H1 (cell line): ENCODE results near the gene CYGB. TPM values are rescaled to one million over a fixed set of nuclear protein-coding genes. Genes with fewer than 3 reads are reported as not detected.
A peak's percentile ranks its signal among the peaks of the same experiment; 100 is the strongest.

Experiments used
- CTCF ChIA-PET: fragments of 300-600 bp; sonication (Branson Sonifier 250); formaldehyde crosslinking; loops from one replicate; lab custom pipeline; 2021; ENCODE audit not compliant: partially characterized antibody; lab: Charles Lee
- POLR2A ChIA-PET: fragments of 300-600 bp; sonication (Branson Sonifier 250); formaldehyde crosslinking; loops from one replicate; lab custom pipeline; 2021; ENCODE audit warnings: inconsistent platforms; ENCODE audit not compliant: partially characterized antibody; lab: Charles Lee
- DNase-seq, 2 experiments: peaks; one replicate each; pipeline versions ENCODE4 v3.0.0 to v3.0.0-alpha.2; 2010 to 2022; ENCODE audit warnings: low spot score in 2 of 2, low read depth in 1 of 2, mixed read lengths in 1 of 2
- FAIRE-seq: peaks from 2 replicates; lab custom pipeline; 2011; peaks lifted over from hg19 to GRCh38; lab: Jason Lieb, UNC
- H2AFZ ChIP-seq: 2 replicates; pipeline ENCODE4 v1.8.1; 2012; ENCODE audit warnings: low read length, inconsistent platforms
- H2AK5ac ChIP-seq: 2 replicates; pipeline ENCODE4 v1.6.1; 2013; ENCODE audit warnings: low read depth, low read length
- H2BK120ac ChIP-seq: replicated peaks from 2 replicates; pipeline ENCODE3; 2013; ENCODE audit warnings: low read depth, low read length, inconsistent platforms
- H2BK12ac ChIP-seq: 2 replicates; pipeline ENCODE4 v1.6.1; 2013; ENCODE audit warnings: low read depth, low read length
- H2BK15ac ChIP-seq: 2 replicates; pipeline ENCODE4 v1.6.1; 2013; ENCODE audit warnings: low read length
- H2BK20ac ChIP-seq: 2 replicates; pipeline ENCODE4 v1.6.1; 2013; ENCODE audit warnings: low read length
- H2BK5ac ChIP-seq: 2 replicates; pipeline ENCODE4 v1.6.1; 2013; ENCODE audit warnings: low read depth, low read length
- H3K14ac ChIP-seq: 2 replicates; pipeline ENCODE4 v1.6.1; 2013; ENCODE audit warnings: inconsistent platforms; ENCODE audit not compliant: insufficient read length
- H3K18ac ChIP-seq: 2 replicates; pipeline ENCODE4 v1.6.1; 2013; ENCODE audit warnings: low read length; ENCODE audit errors: extremely low read depth
- H3K23ac ChIP-seq: 2 replicates; pipeline ENCODE4 v1.6.1; 2013; ENCODE audit warnings: inconsistent platforms; ENCODE audit not compliant: insufficient read length
- H3K23me2 ChIP-seq: 2 replicates; pipeline ENCODE4 v1.6.1; 2013; ENCODE audit warnings: low read depth, low read length
- H3K27ac ChIP-seq: 2 replicates; pipeline ENCODE4 v1.6.1; 2011; ENCODE audit warnings: low read depth, low read length, inconsistent platforms
- H3K27me3 ChIP-seq, 4 experiments: replicated peaks in 1 of 4; 1 replicate in 1 of 4; 2 replicates in 3 of 4; pipeline versions ENCODE4 v1.6.1 to v1.8.1; 2011 to 2013; ENCODE audit warnings: low read length in 3 of 4, mild to moderate bottlenecking in 3 of 4, inconsistent platforms in 2 of 4, mixed read lengths in 2 of 4, moderate library complexity in 1 of 4; ENCODE audit not compliant: control insufficient read depth in 3 of 4, insufficient read depth in 3 of 4; ENCODE audit errors: extremely low read depth in 1 of 4
- H3K36me3 ChIP-seq, 4 experiments: 2 replicates each; pipeline versions ENCODE4 v1.6.1 to v1.8.1; 2011 to 2013; ENCODE audit warnings: mild to moderate bottlenecking in 4 of 4, low read length in 3 of 4, moderate library complexity in 2 of 4, control low read depth in 1 of 4, inconsistent platforms in 1 of 4; ENCODE audit not compliant: insufficient read depth in 4 of 4, control insufficient read depth in 2 of 4
- H3K4ac ChIP-seq: replicated peaks from 2 replicates; pipeline ENCODE3; 2013; ENCODE audit warnings: low read length, low read depth, mixed read lengths, inconsistent platforms; ENCODE audit not compliant: insufficient read length
- H3K4me1 ChIP-seq, 4 experiments: replicated peaks in 1 of 4; 1 replicate in 1 of 4; 2 replicates in 3 of 4; pipeline versions ENCODE4 v1.6.1 to v1.8.1; 2011 to 2013; ENCODE audit warnings: low read length in 3 of 4, inconsistent platforms in 2 of 4, mixed read lengths in 1 of 4; ENCODE audit not compliant: insufficient read depth in 4 of 4, control insufficient read depth in 3 of 4
- H3K4me2 ChIP-seq, 2 experiments: 2 replicates each; pipeline versions ENCODE4 v1.6.1 to v1.8.1; 2011 to 2013; ENCODE audit warnings: low read depth in 2 of 2, low read length in 2 of 2, control low read depth in 1 of 2, inconsistent platforms in 1 of 2, mild to moderate bottlenecking in 1 of 2; ENCODE audit not compliant: insufficient read depth in 1 of 2
- H3K4me3 ChIP-seq, 4 experiments: fragments of 200-600, 300-600 bp in 1 of 4; sonication (generic), shearing (Covaris generic), sonication (Bioruptor Twin) in 1 of 4; 2 replicates each; pipeline versions ENCODE4 v1.5.1 to v1.8.1; 2011 to 2016; ENCODE audit warnings: low read length in 4 of 4, low read depth in 3 of 4, control low read depth in 2 of 4, inconsistent platforms in 2 of 4, mild to moderate bottlenecking in 2 of 4, mixed read lengths in 1 of 4, moderate library complexity in 1 of 4; ENCODE audit not compliant: insufficient read depth in 2 of 4; ENCODE audit errors: extremely low read depth in 1 of 4
- H3K56ac ChIP-seq: replicated peaks from 2 replicates; pipeline ENCODE3; 2013; ENCODE audit warnings: low read depth, mild to moderate bottlenecking, mixed read lengths, low read length, inconsistent platforms; ENCODE audit not compliant: insufficient read length
- H3K79me1 ChIP-seq: 2 replicates; pipeline ENCODE4 v1.6.1; 2013; ENCODE audit warnings: low read depth, low read length, control low read depth
- H3K79me2 ChIP-seq, 2 experiments: 2 replicates each; pipeline versions ENCODE4 v1.6.1 to v1.8.1; 2012 to 2013; ENCODE audit warnings: low read length in 2 of 2, mild to moderate bottlenecking in 2 of 2, inconsistent platforms in 1 of 2; ENCODE audit not compliant: insufficient read depth in 2 of 2, control insufficient read depth in 1 of 2
- H3K9ac ChIP-seq, 4 experiments: replicated peaks in 1 of 4; 1 replicate in 1 of 4; 2 replicates in 3 of 4; pipeline versions ENCODE4 v1.6.1 to v1.8.1; 2011 to 2013; ENCODE audit warnings: low read depth in 3 of 4, low read length in 3 of 4, control low read depth in 2 of 4, mild to moderate bottlenecking in 2 of 4, moderate library complexity in 2 of 4, inconsistent platforms in 1 of 4; ENCODE audit errors: extremely low read depth in 1 of 4
- H3K9me3 ChIP-seq, 2 experiments: 2 replicates each; pipeline versions ENCODE4 v1.6.1 to v1.8.1; 2012 to 2013; ENCODE audit warnings: mild to moderate bottlenecking in 2 of 2, moderate library complexity in 2 of 2, control low read depth in 1 of 2, inconsistent platforms in 1 of 2, low read depth in 1 of 2, low read length in 1 of 2, mixed read lengths in 1 of 2; ENCODE audit not compliant: insufficient read depth in 2 of 2
- H4K20me1 ChIP-seq, 2 experiments: replicated peaks in 1 of 2; 2 replicates each; pipeline versions ENCODE3 to v1.8.1; 2011 to 2013; ENCODE audit warnings: inconsistent platforms in 2 of 2, low read length in 2 of 2, mild to moderate bottlenecking in 1 of 2; ENCODE audit not compliant: insufficient read depth in 2 of 2, control insufficient read depth in 1 of 2
- H4K5ac ChIP-seq: 2 replicates; pipeline ENCODE4 v1.6.1; 2013; ENCODE audit warnings: low read length, low read depth, mixed read lengths, inconsistent platforms; ENCODE audit not compliant: insufficient read length
- H4K8ac ChIP-seq: 2 replicates; pipeline ENCODE4 v1.8.0; 2013; ENCODE audit warnings: mild to moderate bottlenecking, moderate library complexity, low read length, inconsistent platforms; ENCODE audit not compliant: insufficient read depth; ENCODE audit errors: extremely low read depth
- H4K91ac ChIP-seq: replicated peaks from 2 replicates; pipeline ENCODE3; 2013; ENCODE audit warnings: low read length, mixed read lengths, inconsistent platforms; ENCODE audit not compliant: insufficient read length
- CTBP2 ChIP-seq: IDR thresholded peaks from 2 replicates; pipeline ENCODE4 v1.7.0; 2011; ENCODE audit warnings: borderline replicate concordance, mild to moderate bottlenecking, moderate library complexity, mixed read lengths, low read length; ENCODE audit not compliant: insufficient read depth, insufficient read length
- EP300 ChIP-seq, 2 experiments: IDR thresholded peaks; 1 replicate in 1 of 2; 2 replicates in 1 of 2; pipeline ENCODE4 v1.6.1; 2011 to 2012; ENCODE audit warnings: low read depth in 2 of 2, low read length in 2 of 2, mild to moderate bottlenecking in 2 of 2, borderline replicate concordance in 1 of 2, inconsistent platforms in 1 of 2, moderate library complexity in 1 of 2
- GTF2F1 ChIP-seq: IDR thresholded peaks from 2 replicates; pipeline ENCODE4 v1.6.1; 2012; ENCODE audit warnings: low read depth, low read length, improper control_type of control experiment, borderline replicate concordance
- MAX ChIP-seq: IDR thresholded peaks from 2 replicates; pipeline ENCODE4 v1.6.1; 2012; ENCODE audit warnings: inconsistent platforms
- PHF8 ChIP-seq: fragments of 200-600 bp; sonication (generic); conservative IDR thresholded peaks from 2 replicates; pipeline ENCODE4 v1.7.1; 2012; ENCODE audit warnings: low read depth, mild to moderate bottlenecking, inconsistent platforms, low read length, moderate library complexity
- RAD21 ChIP-seq, 2 experiments: IDR thresholded peaks in 1 of 2; conservative IDR thresholded peaks in 1 of 2; 2 replicates each; pipeline ENCODE4 v1.6.1; 2011; ENCODE audit warnings: low read depth in 2 of 2, low read length in 2 of 2, improper control_type of control experiment in 1 of 2, inconsistent platforms in 1 of 2, mild to moderate bottlenecking in 1 of 2, moderate library complexity in 1 of 2
- TAF7 ChIP-seq: optimal IDR thresholded peaks from 2 replicates; pipeline ENCODE3; 2011; ENCODE audit warnings: low read depth, mild to moderate bottlenecking, inconsistent platforms, low read length, moderate library complexity, borderline replicate concordance
- TCF12 ChIP-seq: IDR thresholded peaks from 2 replicates; pipeline ENCODE4 v1.6.1; 2011; ENCODE audit warnings: low read depth, mild to moderate bottlenecking, low read length
- USF2 ChIP-seq: IDR thresholded peaks from 2 replicates; pipeline ENCODE4 v1.6.1; 2011; ENCODE audit warnings: low read length, improper control_type of control experiment
- WGBS, 2 experiments: shearing (Covaris generic) in 1 of 2; methylation state at CpG; one replicate each; pipeline versions ENCODE4 v1.1.6 to v1.1.7; 2013 to 2015; ENCODE audit warnings: low lambda C conversion rate in 2 of 2, mixed read lengths in 2 of 2, inconsistent platforms in 1 of 2, low coverage in 1 of 2, missing lambda C conversion rate in 1 of 2; ENCODE audit not compliant: insufficient replicate concordance in 2 of 2, insufficient coverage in 1 of 2, insufficient read length in 1 of 2; ENCODE audit errors: extremely low coverage in 1 of 2, missing lambda C conversion rate in 1 of 2; 5-methylcytosine and 5-hydroxymethylcytosine counted together
- polyA plus RNA-seq, 7 experiments: library from polyadenylated mRNA; depleted of rRNA in 3 of 7; stranded (reverse) in 5 of 7; unstranded in 2 of 7; fragments of >200 nt in 5 of 7; fragments of 200-250 nt in 2 of 7; gene quantifications; 1 replicate in 5 of 7; 2 replicates in 1 of 7; 4 replicates in 1 of 7; pipeline versions ENCODE4 v1.2.1 to v1.2.3, GENCODE V29; 2011 to 2013; ENCODE audit warnings: missing spikeins in 2 of 7, mixed read lengths in 2 of 7
- total RNA-seq: library from RNA; stranded (reverse); fragmentation: NEBNext Ultra II Directional; extraction: Animal tissue kit (Norgen Biotek cat#: 25700); gene quantifications from 2 replicates; pipeline ENCODE4 v1.2.1, GENCODE V29; 2021

The CYGB gene
- total and polyA plus RNA-seq, 2 of the 8 experiments (the other 6 are each of a cell fraction or from before 2014, with no cell fraction given): 2.7 to 3.7 TPM

GRCh38 chr17:76491271-76492122 lies 46.0 kb downstream of the CYGB start:
- Histone ChIP-seq H3K79me1 (peaks cover 3% of the 10 kb centered on the region; the same call in 1 of the 2 replicates), H2BK20ac (no peak overlapping the region), H2BK120ac (no peak overlapping the region), H3K23ac (no peak overlapping the region), H2AFZ (no peak overlapping the region), H3K18ac (no peak overlapping the region), H4K20me1 (peaks cover 6 to 15% of the 10 kb centered on the region in 2 experiments), H2BK12ac (no peak overlapping the region), H2AK5ac (no peak overlapping the region), H3K4me1 (peaks cover 5 to 17% (median 10%) of the 10 kb centered on the region in 4 experiments), H3K14ac (no peak overlapping the region), H3K27me3 (no peaks in the 10 kb centered on the region), H3K56ac (no peak overlapping the region), H3K9me3 (no peaks in the 10 kb centered on the region), H2BK5ac (no peak overlapping the region), H3K79me2 (no peaks in the 10 kb centered on the region), H3K4me2 (no peak overlapping the region), H3K4ac (no peak overlapping the region), H2BK15ac (no peak overlapping the region), H3K9ac (no peak overlapping the region), H4K91ac (no peak overlapping the region), H3K23me2 (no peaks in the 10 kb centered on the region), H4K5ac (no peak overlapping the region), H4K8ac (peak overlapping the region; percentile 87; the same call in 1 of the 2 replicates), H3K27ac (no peak overlapping the region; the same call in 1 of the 2 replicates), H3K4me3 (no peak overlapping the region), H3K36me3 (no peaks in the 10 kb centered on the region)
- ChIA-PET POLR2A (interaction anchor here (0.8 to 1.4 kb wide), 3 partner anchors 13 to 66 kb away, joined by 3 to 4 read pairs (median 3); no protein-coding TSS in a partner anchor), CTCF (interaction anchor here (0.6 to 20.2 kb wide), 10 partner anchors 14 to 192 kb away, joined by 3 to 446 read pairs (median 8); partner anchors contain the start of gene AANAT)
- FAIRE-seq: no peak
- 91% methylated on average over 13 of the region's 17 CpGs; no CpG with 5 or more reads in 1 of the 2 experiments for WGBS, 2 experiments
- DNase-seq: peak in 1 of 2 experiments; percentile 41
- no peak for TF ChIP-seq RAD21 (IDR thresholded peaks at IDR 0.05 in 1 of 2, conservative IDR thresholded peaks at IDR 0.05 in 1 of 2; ENCODE audit: low read depth in 2 of 2, low read length in 2 of 2)
- TF ChIP-seq MAX: no peak
- TF ChIP-seq TCF12: no peak
- no peak for TF ChIP-seq GTF2F1
- no peak for TF ChIP-seq PHF8
- TF ChIP-seq USF2: no peak
- no peak for TF ChIP-seq CTBP2
- TF ChIP-seq EP300 (IDR thresholded peaks at IDR 0.05; ENCODE audit: borderline replicate concordance in 1 of 2, low read depth in 2 of 2, low read length in 2 of 2): no peak
- TF ChIP-seq TAF7: no peak
